ENCODE results near the gene FNTB. TPM values are rescaled to one million over a fixed set of nuclear protein-coding genes. Genes with fewer than 3 reads are reported as not detected.

The FNTB gene
- total and polyA plus RNA-seq, 2 donors: 12.8 to 13.0 TPM

DNA sequence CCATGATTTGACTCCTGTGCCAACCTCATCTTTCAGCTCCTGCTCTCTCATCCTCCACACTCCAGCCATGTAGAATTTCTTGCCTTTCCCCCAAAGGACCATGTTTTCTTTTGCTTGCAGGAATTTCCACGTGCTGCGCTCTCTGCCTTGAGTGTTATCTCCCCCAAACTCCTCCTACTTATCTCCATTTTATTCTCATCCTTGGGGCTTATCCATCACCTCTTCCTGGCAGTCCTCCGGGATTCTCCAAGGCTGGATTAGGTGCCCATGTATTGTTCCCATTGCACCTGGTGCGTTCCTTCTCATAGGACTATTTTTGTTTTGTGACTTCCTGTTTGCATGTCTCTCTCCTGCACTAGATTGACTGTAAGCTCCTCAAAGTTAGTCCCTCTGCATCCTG is 122.7 kb downstream of the FNTB start:
- Histone ChIP-seq H3K27ac (ENCODE audit: low read depth) (no peak overlapping the region), H3K4me3 (ENCODE audit: low read depth, low read length) (no peak overlapping the region), H3K4me1 (ENCODE audit: insufficient read depth) (no peaks in the 10 kb centered on the region), H3K36me3 (ENCODE audit: insufficient read depth) (no peaks in the 10 kb centered on the region)
- WGBS: 88% methylated on average over 4 of the region's 4 CpGs
- no peak for DNase-seq (ENCODE audit: extremely low spot score)

DNA sequence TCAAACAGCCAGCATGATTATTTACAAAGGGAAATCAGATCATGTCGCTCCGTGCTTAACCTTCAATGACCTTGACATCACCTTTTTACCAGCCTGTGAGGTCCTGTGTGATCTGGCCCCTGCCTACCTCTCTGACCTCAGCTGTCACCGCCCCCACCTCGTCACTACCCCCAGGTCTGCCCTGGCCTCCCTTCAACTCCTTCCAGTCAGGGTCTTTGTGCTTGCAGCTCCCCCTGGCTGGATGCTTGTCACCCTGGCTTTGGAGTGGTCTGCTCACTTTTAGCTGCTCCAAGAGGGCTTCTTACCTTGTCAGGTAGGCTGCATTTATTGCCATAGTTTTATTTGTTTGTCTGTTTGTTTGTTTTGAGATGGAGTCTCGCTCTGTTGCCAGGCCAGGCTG is 123.8 kb downstream of the FNTB start:
- Histone ChIP-seq H3K36me3 (ENCODE audit: insufficient read depth) (no peaks in the 10 kb centered on the region), H3K4me3 (ENCODE audit: low read depth, low read length) (no peak overlapping the region), H3K4me1 (ENCODE audit: insufficient read depth) (no peaks in the 10 kb centered on the region), H3K27ac (ENCODE audit: low read depth) (no peak overlapping the region)
- WGBS: 73% methylated on average over 5 of the region's 5 CpGs
- no peak for DNase-seq (ENCODE audit: extremely low spot score)

Small RNA genes lying within 50 kb of the gene (small RNA-seq; reads per million reads assigned to genes)
- 0.21 reads per million for gene MIR4706

Other genes starting within 250 kb of the FNTB start
- 6.8 TPM for gene SPTB, start 107.0 kb upstream of the FNTB start, total RNA-seq
- 0.76 TPM for gene SPTB, start 107.0 kb upstream of the FNTB start, polyA plus RNA-seq
- gene CHURC1, start 72.4 kb upstream of the FNTB start, total RNA-seq: 75.5 TPM
- 69.6 TPM for gene CHURC1, start 72.4 kb upstream of the FNTB start, polyA plus RNA-seq
- gene GPX2, start 44.1 kb upstream of the FNTB start, total RNA-seq: 21.0 TPM
- 191 TPM for gene GPX2, start 44.1 kb upstream of the FNTB start, polyA plus RNA-seq
- gene RAB15, start 14.6 kb upstream of the FNTB start, total RNA-seq: 11.4 TPM
- 10.4 TPM for gene RAB15, start 14.6 kb upstream of the FNTB start, polyA plus RNA-seq
- 37.3 TPM for gene MAX, start 115.6 kb downstream of the FNTB start, total RNA-seq
- gene MAX, start 115.6 kb downstream of the FNTB start, polyA plus RNA-seq: 58.4 TPM

All from urinary bladder (tissue), 4 donors.